Loucy (cell line): ENCODE results near the gene TRIOBP.

Experiments
- CTCF ChIP-seq: fragments of 200-600 bp; sonication (generic); conservative IDR thresholded peaks from 2 replicates; pipeline ENCODE4 v1.5.1; 2014; ENCODE audit warnings: mild to moderate bottlenecking, antibody characterized with exemption, low read length
- EZH2phosphoT487 ChIP-seq: fragments of 200-600 bp; IDR thresholded peaks from 2 replicates; pipeline ENCODE4 v1.6.1; 2018; ENCODE audit warnings: antibody characterized with exemption, mild to moderate bottlenecking, moderate library complexity, borderline replicate concordance

- no peak for TF ChIP-seq CTCF
- TF ChIP-seq EZH2phosphoT487, result no peak
These were observed 16.9 kb downstream of the TRIOBP start for GRCh38 chr22:37713761-37714160.
